B cell (primary cell): ENCODE data around the gene LRP2BP. TPM values are rescaled to one million over a fixed set of nuclear protein-coding genes. Genes with fewer than 3 reads are reported as not detected.

ENCODE experiments used
- ATAC-seq: fragments of 200-7000 bp; cut with Tn5 transposase; one replicate; pipeline ENCODE4 v1.10.0; 2021; ENCODE audit warnings: low read depth, mild to moderate bottlenecking, moderate number of reproducible peaks, moderate library complexity
- CTCF ChIA-PET: fragments of 350-600 bp; sonication (Branson Sonifier 250); formaldehyde crosslinking; loops from one replicate; lab custom pipeline; 2021; ENCODE audit warnings: antibody characterized with exemption, inconsistent platforms; lab: Charles Lee
- POLR2A ChIA-PET: fragments of 350-600 bp; sonication (Branson Sonifier 250); formaldehyde crosslinking; loops from one replicate; lab custom pipeline; 2021; ENCODE audit warnings: antibody characterized with exemption; lab: Charles Lee
- DNase-seq: peaks from one replicate; pipeline ENCODE4 v3.0.0; 2013
- H2AFZ ChIP-seq: 2 replicates; pipeline ENCODE4 v1.6.1; 2012; ENCODE audit warnings: mild to moderate bottlenecking, low read depth, low read length; ENCODE audit not compliant: insufficient read depth, poor library complexity, severe bottlenecking
- H3K27ac ChIP-seq, 2 donors: 1 replicate in 1 of 2; 2 replicates in 1 of 2; pipeline ENCODE4 v1.5.1; 2012 to 2013; ENCODE audit warnings: low read length in 2 of 2, mild to moderate bottlenecking in 2 of 2, moderate library complexity in 1 of 2
- H3K27me3 ChIP-seq, 4 experiments: fragments of 200-600 bp in 1 of 4; sonication (generic) in 1 of 4; replicated peaks in 1 of 4; 1 replicate in 2 of 4; 2 replicates in 2 of 4; pipeline versions ENCODE4 v1.6.1 to v1.7.0; 2013 to 2016; ENCODE audit warnings: low read length in 3 of 4, mild to moderate bottlenecking in 2 of 4, mixed read lengths in 1 of 4, moderate library complexity in 1 of 4; ENCODE audit not compliant: insufficient read depth in 4 of 4, control insufficient read depth in 3 of 4; ENCODE audit errors: control extremely low read depth in 1 of 4
- H3K36me3 ChIP-seq, 2 experiments: replicated peaks in 1 of 2; 1 replicate in 1 of 2; 2 replicates in 1 of 2; pipeline versions ENCODE4 v1.6.1 to v1.7.1; 2013; ENCODE audit warnings: low read length in 1 of 2; ENCODE audit not compliant: insufficient read depth in 2 of 2, control insufficient read depth in 1 of 2; ENCODE audit errors: control extremely low read depth in 1 of 2, extremely low read depth in 1 of 2
- H3K4me1 ChIP-seq, 2 donors: fragments of 200-600 bp in 1 of 2; sonication (generic) in 1 of 2; 1 replicate in 1 of 2; 2 replicates in 1 of 2; pipeline versions ENCODE4 v1.5.1 to v1.6.1; 2013 to 2017; ENCODE audit warnings: low read length in 2 of 2; ENCODE audit not compliant: control insufficient read depth in 2 of 2, insufficient read depth in 2 of 2
- H3K4me2 ChIP-seq: replicated peaks from 2 replicates; pipeline ENCODE3; 2012; ENCODE audit warnings: mild to moderate bottlenecking, low read depth, low read length; ENCODE audit not compliant: poor library complexity, severe bottlenecking
- H3K4me3 ChIP-seq, 5 experiments: fragments of 200-600 bp in 1 of 5; sonication (generic) in 1 of 5; 1 replicate in 3 of 5; 2 replicates in 2 of 5; pipeline versions ENCODE4 v1.5.1 to v1.7.0; 2011 to 2016; ENCODE audit warnings: low read length in 4 of 5, mild to moderate bottlenecking in 4 of 5, low read depth in 2 of 5, control low read depth in 1 of 5, moderate library complexity in 1 of 5; ENCODE audit not compliant: insufficient read depth in 1 of 5; ENCODE audit errors: control extremely low read depth in 1 of 5, extremely low read depth in 1 of 5
- H3K79me2 ChIP-seq: fragments of 200-600 bp; sonication (generic); one replicate; pipeline ENCODE4 v1.6.0; 2016; ENCODE audit warnings: low read length; ENCODE audit not compliant: control insufficient read depth, insufficient read depth
- H3K9ac ChIP-seq: fragments of 200-600 bp; sonication (generic); 2 replicates; pipeline ENCODE4 v1.6.1; 2017; ENCODE audit warnings: mild to moderate bottlenecking, low read length, moderate library complexity
- H3K9me3 ChIP-seq, 3 donors: one replicate each; pipeline versions ENCODE4 v1.6.1 to v1.7.1; 2013; ENCODE audit warnings: low read length in 2 of 3; ENCODE audit not compliant: control insufficient read depth in 2 of 3, insufficient read depth in 1 of 3; ENCODE audit errors: control extremely low read depth in 1 of 3
- H4K20me1 ChIP-seq: 2 replicates; pipeline ENCODE4 v1.6.0; 2012; ENCODE audit warnings: mild to moderate bottlenecking, low read length; ENCODE audit not compliant: insufficient read depth, control insufficient read depth, poor library complexity, severe bottlenecking
- H3K27ac Mint-ChIP-seq: one replicate; pipeline ENCODE4 v1.8.0; 2021; ENCODE audit warnings: mixed read lengths
- H3K27me3 Mint-ChIP-seq: one replicate; pipeline ENCODE4 v1.8.0; 2021; ENCODE audit warnings: mixed read lengths
- H3K4me1 Mint-ChIP-seq: one replicate; pipeline ENCODE4 v1.8.0; 2021; ENCODE audit warnings: mixed read lengths
- H3K4me3 Mint-ChIP-seq: one replicate; pipeline ENCODE4 v1.8.0; 2021; ENCODE audit warnings: mixed read lengths
- H3K9me3 Mint-ChIP-seq: one replicate; pipeline ENCODE4 v1.8.0; 2022; ENCODE audit warnings: mixed read lengths; ENCODE audit not compliant: insufficient read depth
- EZH2 ChIP-seq: IDR thresholded peaks from 2 replicates; pipeline ENCODE4 v1.6.1; 2012; ENCODE audit warnings: borderline replicate concordance, low read depth, mild to moderate bottlenecking, moderate library complexity, low read length; ENCODE audit not compliant: insufficient read depth, poor library complexity, severe bottlenecking
- WGBS: methylation state at CpG from one replicate; pipeline ENCODE4 v1.1.5; 2013; ENCODE audit warnings: missing lambda C conversion rate; ENCODE audit not compliant: insufficient coverage; 5-methylcytosine and 5-hydroxymethylcytosine counted together
- intact Hi-C: fragments of 100-400 bp; cut with micrococcal nuclease; formaldehyde crosslinking; loops from one replicate; pipeline ENCODE4 v1.10.0; 2022
- polyA plus RNA-seq: library from polyadenylated mRNA; depleted of rRNA; stranded (reverse); fragments of >200 nt; gene quantifications from 2 replicates; pipeline ENCODE4 v1.2.3, GENCODE V29; 2012
- total RNA-seq, 2 donors: library from RNA; stranded (reverse); fragments of 120-200 nt in 1 of 2; gene quantifications; 1 replicate in 1 of 2; 2 replicates in 1 of 2; pipeline versions ENCODE4 v1.2.3 to v1.2.4, GENCODE V29; 2013 to 2022
- TF ChIP-seq, protein P1 (sequence below): fragments of 200-600 bp; IDR thresholded peaks from one replicate; pipeline ENCODE4 v1.8.0; 2022; ENCODE audit warnings: antibody characterized with exemption, mild to moderate bottlenecking

Gene LRP2BP
- total and polyA plus RNA-seq, 2 donors (not counting 1 experiment from before 2014, with no cell fraction given), result 0.15 to 1.6 TPM

- Histone ChIP-seq H3K27me3 (no peaks in the 10 kb centered on the region), H3K9ac (no peak overlapping the region), H3K27ac (no peak overlapping the region), H3K4me2 (no peak overlapping the region), H3K36me3 (peaks cover 0 to 3% of the 10 kb centered on the region in 2 experiments), H4K20me1 (no peaks in the 10 kb centered on the region), H2AFZ (no peak overlapping the region), H3K9me3 (peaks cover 3 to 4% (median 4%) of the 10 kb centered on the region in 3 donors), H3K4me1 (peaks cover 0 to 3% of the 10 kb centered on the region in 2 donors), H3K4me3 (no peak overlapping the region), H3K79me2 (no peaks in the 10 kb centered on the region)
- Mint-ChIP-seq H3K4me1 (peaks cover 9% of the 10 kb centered on the region), H3K27me3 (no peaks in the 10 kb centered on the region), H3K4me3 (no peak overlapping the region), H3K27ac (no peak overlapping the region), H3K9me3 (peaks cover 8% of the 10 kb centered on the region)
- TF ChIP-seq, protein P1, sequence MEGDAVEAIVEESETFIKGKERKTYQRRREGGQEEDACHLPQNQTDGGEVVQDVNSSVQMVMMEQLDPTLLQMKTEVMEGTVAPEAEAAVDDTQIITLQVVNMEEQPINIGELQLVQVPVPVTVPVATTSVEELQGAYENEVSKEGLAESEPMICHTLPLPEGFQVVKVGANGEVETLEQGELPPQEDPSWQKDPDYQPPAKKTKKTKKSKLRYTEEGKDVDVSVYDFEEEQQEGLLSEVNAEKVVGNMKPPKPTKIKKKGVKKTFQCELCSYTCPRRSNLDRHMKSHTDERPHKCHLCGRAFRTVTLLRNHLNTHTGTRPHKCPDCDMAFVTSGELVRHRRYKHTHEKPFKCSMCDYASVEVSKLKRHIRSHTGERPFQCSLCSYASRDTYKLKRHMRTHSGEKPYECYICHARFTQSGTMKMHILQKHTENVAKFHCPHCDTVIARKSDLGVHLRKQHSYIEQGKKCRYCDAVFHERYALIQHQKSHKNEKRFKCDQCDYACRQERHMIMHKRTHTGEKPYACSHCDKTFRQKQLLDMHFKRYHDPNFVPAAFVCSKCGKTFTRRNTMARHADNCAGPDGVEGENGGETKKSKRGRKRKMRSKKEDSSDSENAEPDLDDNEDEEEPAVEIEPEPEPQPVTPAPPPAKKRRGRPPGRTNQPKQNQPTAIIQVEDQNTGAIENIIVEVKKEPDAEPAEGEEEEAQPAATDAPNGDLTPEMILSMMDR, result no peak
- no peak for TF ChIP-seq EZH2
- ChIA-PET POLR2A (no interaction called here), CTCF (interaction anchor here (1.3 kb wide), 1 partner anchor 13 kb away, joined by 3 read pairs; the partner anchor contains the start of genes ANKRD37 and LRP2BP)
- ATAC-seq (no peak), DNase-seq (no peak)
- intact Hi-C loops, result no loop called here
- WGBS, result 97% methylated on average over 4 of the region's 4 CpGs
Measured at GRCh38 chr4:185383451-185383850, 12.3 kb downstream of the LRP2BP start.

DNA sequence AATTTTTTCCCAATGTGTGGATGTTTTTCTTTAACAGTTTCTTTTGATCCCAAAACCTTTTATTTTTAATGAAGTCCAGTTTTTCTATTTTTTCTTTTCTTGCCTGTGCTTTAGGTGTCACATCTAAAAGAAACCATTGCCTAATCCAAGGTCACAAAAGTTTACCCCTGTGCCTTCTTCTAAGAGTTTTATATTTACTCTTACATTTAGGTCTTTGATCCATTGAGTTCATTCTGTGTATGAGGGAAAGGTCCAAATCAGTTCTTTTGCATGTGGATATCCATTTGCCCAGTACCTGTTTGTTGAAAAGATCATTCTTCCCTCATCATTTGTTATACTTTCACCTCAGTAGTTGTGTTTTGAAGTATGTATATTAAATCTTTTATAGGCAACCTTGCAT is 13.0 kb downstream of the LRP2BP start:
- peaks cover 3 to 4% (median 4%) of the 10 kb centered on the region in 3 donors for H3K9me3 ChIP-seq
- H3K9ac ChIP-seq, result no peak overlapping the region
- no peaks in the 10 kb centered on the region for H3K79me2 ChIP-seq
- H3K4me3 ChIP-seq, result no peak overlapping the region
- H3K4me3 Mint-ChIP-seq, result no peak overlapping the region
- TF ChIP-seq, protein P1, result no peak
- no peak for TF ChIP-seq EZH2
- intact Hi-C loops, result no loop called here
- H3K27me3 Mint-ChIP-seq, result no peaks in the 10 kb centered on the region
- no peaks in the 10 kb centered on the region for H3K27me3 ChIP-seq
- peaks cover 0 to 3% of the 10 kb centered on the region in 2 donors for H3K4me1 ChIP-seq
- peaks cover 8% of the 10 kb centered on the region for H3K9me3 Mint-ChIP-seq
- ChIA-PET CTCF (no interaction called here), POLR2A (no interaction called here)
- H3K4me1 Mint-ChIP-seq, result peaks cover 9% of the 10 kb centered on the region
- ATAC-seq (no peak), DNase-seq (no peak)
- H2AFZ ChIP-seq, result no peak overlapping the region
- H3K27ac ChIP-seq, result no peak overlapping the region
- H3K36me3 ChIP-seq, result peaks cover 0 to 3% of the 10 kb centered on the region in 2 experiments
- no peaks in the 10 kb centered on the region for H4K20me1 ChIP-seq
- no peak overlapping the region for H3K27ac Mint-ChIP-seq
- no peak overlapping the region for H3K4me2 ChIP-seq
